ENCODE measurements around the gene YWHAE. TPM values are rescaled to one million over a fixed set of nuclear protein-coding genes. Genes with fewer than 3 reads are reported as not detected.

The YWHAE gene
- total RNA-seq, 1 donor from 2014 or later, result 2,181 TPM

DNA sequence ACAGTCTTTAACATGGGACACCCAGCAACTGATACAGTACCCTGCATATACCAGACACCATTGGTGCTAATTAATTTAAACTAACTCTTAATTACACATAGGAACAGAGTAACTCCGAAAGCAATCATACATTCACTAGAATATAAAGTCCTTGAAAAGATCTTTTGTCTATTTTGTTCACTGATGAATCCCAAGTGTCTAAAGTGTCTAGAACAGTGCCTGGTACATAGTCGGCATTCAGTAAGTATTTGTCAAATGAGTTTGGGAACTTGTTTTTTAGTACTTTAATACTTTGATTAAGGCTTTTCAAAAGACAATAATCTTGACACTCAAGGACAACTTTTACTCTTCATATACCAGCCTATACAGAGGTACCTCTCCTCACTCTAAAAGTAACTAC lies 13.8 kb downstream of the YWHAE start:
- Histone ChIP-seq H3K27ac (no peak overlapping the region), H2AFZ (replicated peaks) (no peak overlapping the region), H3K9me3 (ENCODE audit: low read depth) (no peaks in the 10 kb centered on the region), H3K36me3 (no peaks in the 10 kb centered on the region), H3K9ac (no peak overlapping the region), H3K4me3 (no peak overlapping the region), H3K4me2 (no peak overlapping the region), H3K79me2 (ENCODE audit: low read depth) (peaks cover 100% of the 10 kb centered on the region), H3K27me3 (no peaks in the 10 kb centered on the region), H3K4me1 (no peaks in the 10 kb centered on the region), H4K20me1 (ENCODE audit: low read depth) (peaks cover 100% of the 10 kb centered on the region), H3F3A (ENCODE audit: low read depth) (peaks cover 40% of the 10 kb centered on the region)
- H3K27ac Mint-ChIP-seq, result no peak overlapping the region
- no peak overlapping the region for H3K4me3 Mint-ChIP-seq
- DNase-seq (ENCODE audit: low spot score), result no peak
- TF ChIP-seq EZH2phosphoT487 (IDR thresholded peaks at IDR 0.05) (no peak), EZH2 (IDR thresholded peaks at IDR 0.05) (no peak)
- TF ChIP-seq, protein P1, sequence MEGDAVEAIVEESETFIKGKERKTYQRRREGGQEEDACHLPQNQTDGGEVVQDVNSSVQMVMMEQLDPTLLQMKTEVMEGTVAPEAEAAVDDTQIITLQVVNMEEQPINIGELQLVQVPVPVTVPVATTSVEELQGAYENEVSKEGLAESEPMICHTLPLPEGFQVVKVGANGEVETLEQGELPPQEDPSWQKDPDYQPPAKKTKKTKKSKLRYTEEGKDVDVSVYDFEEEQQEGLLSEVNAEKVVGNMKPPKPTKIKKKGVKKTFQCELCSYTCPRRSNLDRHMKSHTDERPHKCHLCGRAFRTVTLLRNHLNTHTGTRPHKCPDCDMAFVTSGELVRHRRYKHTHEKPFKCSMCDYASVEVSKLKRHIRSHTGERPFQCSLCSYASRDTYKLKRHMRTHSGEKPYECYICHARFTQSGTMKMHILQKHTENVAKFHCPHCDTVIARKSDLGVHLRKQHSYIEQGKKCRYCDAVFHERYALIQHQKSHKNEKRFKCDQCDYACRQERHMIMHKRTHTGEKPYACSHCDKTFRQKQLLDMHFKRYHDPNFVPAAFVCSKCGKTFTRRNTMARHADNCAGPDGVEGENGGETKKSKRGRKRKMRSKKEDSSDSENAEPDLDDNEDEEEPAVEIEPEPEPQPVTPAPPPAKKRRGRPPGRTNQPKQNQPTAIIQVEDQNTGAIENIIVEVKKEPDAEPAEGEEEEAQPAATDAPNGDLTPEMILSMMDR (IDR thresholded peaks at IDR 0.05), result no peak
- peaks cover 19% of the 10 kb centered on the region for H3K36me3 Mint-ChIP-seq
- peaks cover 3% of the 10 kb centered on the region for H3K9me3 Mint-ChIP-seq
- H3K4me1 Mint-ChIP-seq, result peaks cover 9% of the 10 kb centered on the region
- H3K27me3 Mint-ChIP-seq (ENCODE audit: insufficient read depth, low read depth), result no peaks in the 10 kb centered on the region

DNA sequence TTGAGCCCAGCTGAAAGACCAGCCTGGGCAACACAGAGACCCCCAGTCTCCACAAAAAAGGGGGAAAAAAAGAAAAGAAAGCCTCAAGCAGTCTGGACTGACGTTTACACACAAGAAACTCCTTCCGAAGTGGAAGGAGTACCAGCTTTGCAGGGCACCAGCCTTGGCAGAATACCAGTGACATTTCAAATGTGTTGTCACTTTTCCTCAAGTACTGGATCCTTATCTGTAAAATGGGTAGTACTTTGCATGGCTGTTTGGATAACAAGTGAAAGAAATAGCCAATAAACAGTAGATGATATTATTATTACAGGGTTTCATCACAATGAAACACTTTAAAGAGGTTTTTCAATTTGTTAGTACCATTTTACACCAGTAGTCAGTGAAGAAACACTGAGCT lies 14.2 kb downstream of the YWHAE start:
- Mint-ChIP-seq H3K36me3 (peaks cover 19% of the 10 kb centered on the region), H3K9me3 (peaks cover 3% of the 10 kb centered on the region), H3K27me3 (ENCODE audit: insufficient read depth, low read depth) (no peaks in the 10 kb centered on the region), H3K27ac (no peak overlapping the region), H3K4me3 (no peak overlapping the region), H3K4me1 (peaks cover 10% of the 10 kb centered on the region)
- Histone ChIP-seq H3K36me3 (no peaks in the 10 kb centered on the region), H3F3A (ENCODE audit: low read depth) (peaks cover 40% of the 10 kb centered on the region), H4K20me1 (ENCODE audit: low read depth) (peaks cover 100% of the 10 kb centered on the region), H3K9me3 (ENCODE audit: low read depth) (no peaks in the 10 kb centered on the region), H3K4me1 (no peaks in the 10 kb centered on the region), H3K4me2 (no peak overlapping the region), H3K27me3 (no peaks in the 10 kb centered on the region), H3K79me2 (ENCODE audit: low read depth) (peaks cover 100% of the 10 kb centered on the region), H3K4me3 (no peak overlapping the region), H2AFZ (replicated peaks) (no peak overlapping the region), H3K27ac (peak overlapping the region; percentile 55), H3K9ac (no peak overlapping the region)
- TF ChIP-seq EZH2phosphoT487 (IDR thresholded peaks at IDR 0.05) (no peak), EZH2 (IDR thresholded peaks at IDR 0.05) (no peak)
- TF ChIP-seq, protein P1 (IDR thresholded peaks at IDR 0.05), result no peak
- no peak for DNase-seq (ENCODE audit: low spot score)

DNA sequence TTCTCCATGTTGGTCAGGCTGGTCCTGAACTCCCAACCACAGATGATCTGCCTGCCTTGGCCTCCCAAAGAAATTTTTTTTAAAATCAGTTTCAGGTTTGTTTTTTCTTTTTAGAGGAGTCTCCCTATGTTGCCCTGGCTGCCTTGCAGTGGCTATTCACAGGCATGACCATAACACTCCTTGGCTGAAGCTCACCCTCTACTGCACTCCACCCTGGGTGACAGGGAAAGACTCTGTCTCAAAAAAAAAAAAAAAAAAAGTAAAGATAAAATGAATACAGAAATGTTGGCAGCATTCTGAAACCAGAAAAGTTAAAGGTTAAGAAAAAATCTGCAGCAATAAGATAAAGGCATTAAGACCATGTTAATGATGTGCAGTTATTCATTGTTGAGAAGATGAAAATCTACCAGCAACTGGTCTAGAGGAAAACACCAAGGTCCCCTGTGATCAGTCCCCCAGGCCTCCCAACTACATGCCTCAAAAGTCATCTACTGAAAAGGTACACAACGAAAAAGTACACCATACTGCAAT lies 15.1 kb downstream of the YWHAE start:
- peaks cover 12% of the 10 kb centered on the region for H3K4me1 Mint-ChIP-seq
- peak overlapping the region; percentile 55 for H3K27ac ChIP-seq
- no peak overlapping the region for H3K4me3 ChIP-seq
- no peak for TF ChIP-seq EZH2phosphoT487 (IDR thresholded peaks at IDR 0.05)
- no peak for TF ChIP-seq EZH2 (IDR thresholded peaks at IDR 0.05)
- TF ChIP-seq, protein P1 (IDR thresholded peaks at IDR 0.05), result no peak
- H3K36me3 ChIP-seq, result no peaks in the 10 kb centered on the region
- H3K4me3 Mint-ChIP-seq, result no peak overlapping the region
- no peaks in the 10 kb centered on the region for H3K27me3 Mint-ChIP-seq (ENCODE audit: insufficient read depth, low read depth)
- H3K9me3 Mint-ChIP-seq, result no peaks in the 10 kb centered on the region
- H3K9me3 ChIP-seq (ENCODE audit: low read depth), result no peaks in the 10 kb centered on the region
- no peak overlapping the region for H3K4me2 ChIP-seq
- H2AFZ ChIP-seq (replicated peaks), result no peak overlapping the region
- H3F3A ChIP-seq (ENCODE audit: low read depth), result peaks cover 34% of the 10 kb centered on the region
- H3K79me2 ChIP-seq (ENCODE audit: low read depth), result peaks cover 100% of the 10 kb centered on the region
- H3K36me3 Mint-ChIP-seq, result peaks cover 14% of the 10 kb centered on the region
- DNase-seq (ENCODE audit: low spot score), result no peak
- no peak overlapping the region for H3K27ac Mint-ChIP-seq
- H3K27me3 ChIP-seq, result no peaks in the 10 kb centered on the region
- H3K4me1 ChIP-seq, result no peaks in the 10 kb centered on the region
- H4K20me1 ChIP-seq (ENCODE audit: low read depth), result peaks cover 100% of the 10 kb centered on the region
- H3K9ac ChIP-seq, result no peak overlapping the region

Data from neural progenitor cell (in vitro differentiated cells).